ENCODE measurements around the gene LHX3. TPM values are rescaled to one million over a fixed set of nuclear protein-coding genes. Genes with fewer than 3 reads are reported as not detected.

The LHX3 gene
- total and polyA plus RNA-seq, 10 of the 15 experiments (the other 5 are each of a cell fraction or from before 2014, with no cell fraction given) = not detected

DNA sequence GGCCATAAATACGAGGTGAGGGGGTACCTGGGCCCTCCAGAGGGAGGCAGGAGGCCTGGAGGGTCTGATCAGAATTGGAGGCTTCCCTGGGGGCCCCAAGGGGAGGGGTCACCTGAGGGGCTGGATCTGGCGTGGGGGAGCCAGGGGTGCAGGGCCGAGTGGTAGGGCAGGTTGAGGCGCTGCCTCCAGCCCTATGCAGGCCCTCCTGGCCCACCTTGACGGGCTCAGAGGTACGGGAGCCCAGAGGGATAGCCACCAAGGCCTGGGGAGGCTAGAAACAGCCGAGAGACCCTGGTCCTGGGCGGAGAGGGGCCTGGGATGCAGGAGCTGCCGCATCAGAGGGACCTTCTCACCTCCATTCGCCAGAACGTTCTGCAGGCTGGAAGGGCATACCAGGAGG is 24.3 kb downstream of the LHX3 start:
- in situ Hi-C loops (cut with MboI) = no loop called here
- H3K4me3 ChIP-seq = no peak overlapping the region
- no peak for FAIRE-seq

More for the DNA sequence above, 24.3 kb downstream of the LHX3 start:
- DNase-seq (ENCODE audit: low read depth, low spot score) (no peak), ATAC-seq (no peak)
- no peak overlapping the region for H3K27ac ChIP-seq (ENCODE audit: control insufficient read depth, insufficient read depth)
- no peaks in the 10 kb centered on the region for H4K20me1 ChIP-seq (ENCODE audit: control insufficient read depth, insufficient read depth)
- H3K9me3 ChIP-seq (replicated peaks; ENCODE audit: control insufficient read depth, insufficient read depth, low read length) = no peaks in the 10 kb centered on the region
- no peak overlapping the region for H3K4me2 ChIP-seq (ENCODE audit: control insufficient read depth, insufficient read depth)
- H3K79me2 ChIP-seq (ENCODE audit: control insufficient read depth, insufficient read depth, low read length) = no peaks in the 10 kb centered on the region
- H3K36me3 ChIP-seq (ENCODE audit: control insufficient read depth in 2 of 2, insufficient read depth in 2 of 2, low read length in 1 of 2) = no peaks in the 10 kb centered on the region
- no peaks in the 10 kb centered on the region; a peak in 1 of 4 replicates for H3K27me3 ChIP-seq (replicated peaks in 1 of 2; ENCODE audit: control insufficient read depth in 2 of 2, insufficient read depth in 2 of 2, low read length in 1 of 2)
- BruUV-seq (replicated peaks) = no TSS peak
- WGBS (ENCODE audit: insufficient coverage, insufficient replicate concordance, low lambda C conversion rate, missing lambda C conversion rate) = 10% methylated on average over 11 of the region's 11 CpGs
- no peak overlapping the region for H3K9ac ChIP-seq (ENCODE audit: control insufficient read depth, insufficient read depth, low read length)
- no peaks in the 10 kb centered on the region for H3K4me1 ChIP-seq (ENCODE audit: control insufficient read depth, insufficient read depth, low read length)
- no peak for TF ChIP-seq KDM1A (IDR thresholded peaks at IDR 0.05; ENCODE audit: borderline replicate concordance)
- no peak for TF ChIP-seq SMARCA5 (IDR thresholded peaks at IDR 0.05)
- TF ChIP-seq CHD1 (IDR thresholded peaks at IDR 0.05; ENCODE audit: low read depth, low read length) = no peak
- no peak for TF ChIP-seq CBX3 (IDR thresholded peaks at IDR 0.05; ENCODE audit: borderline replicate concordance, low read depth)
- no peak for TF ChIP-seq NRF1 (conservative IDR thresholded peaks at IDR 0.05; ENCODE audit: low read depth, low read length)
- TF ChIP-seq, protein P1, sequence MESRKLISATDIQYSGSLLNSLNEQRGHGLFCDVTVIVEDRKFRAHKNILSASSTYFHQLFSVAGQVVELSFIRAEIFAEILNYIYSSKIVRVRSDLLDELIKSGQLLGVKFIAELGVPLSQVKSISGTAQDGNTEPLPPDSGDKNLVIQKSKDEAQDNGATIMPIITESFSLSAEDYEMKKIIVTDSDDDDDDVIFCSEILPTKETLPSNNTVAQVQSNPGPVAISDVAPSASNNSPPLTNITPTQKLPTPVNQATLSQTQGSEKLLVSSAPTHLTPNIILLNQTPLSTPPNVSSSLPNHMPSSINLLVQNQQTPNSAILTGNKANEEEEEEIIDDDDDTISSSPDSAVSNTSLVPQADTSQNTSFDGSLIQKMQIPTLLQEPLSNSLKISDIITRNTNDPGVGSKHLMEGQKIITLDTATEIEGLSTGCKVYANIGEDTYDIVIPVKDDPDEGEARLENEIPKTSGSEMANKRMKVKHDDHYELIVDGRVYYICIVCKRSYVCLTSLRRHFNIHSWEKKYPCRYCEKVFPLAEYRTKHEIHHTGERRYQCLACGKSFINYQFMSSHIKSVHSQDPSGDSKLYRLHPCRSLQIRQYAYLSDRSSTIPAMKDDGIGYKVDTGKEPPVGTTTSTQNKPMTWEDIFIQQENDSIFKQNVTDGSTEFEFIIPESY (IDR thresholded peaks at IDR 0.05) = no peak
- no peak for TF ChIP-seq WRNIP1 (IDR thresholded peaks at IDR 0.05; ENCODE audit: borderline replicate concordance, low read depth, low read length)
- no peak for TF ChIP-seq SUZ12 (IDR thresholded peaks at IDR 0.05; ENCODE audit: unreplicated experiment)
- no peak for TF ChIP-seq IKZF2 (IDR thresholded peaks at IDR 0.05)
- no peak for TF ChIP-seq NKRF (conservative IDR thresholded peaks at IDR 0.05)
- TF ChIP-seq HDAC2 (IDR thresholded peaks at IDR 0.05) = no peak
- no peak for TF ChIP-seq ELK1 (IDR thresholded peaks at IDR 0.05; ENCODE audit: low read depth, low read length)
- TF ChIP-seq ZSCAN29 (IDR thresholded peaks at IDR 0.05) = no peak
- no peak for TF ChIP-seq NFYA (IDR thresholded peaks at IDR 0.05; ENCODE audit: borderline replicate concordance, low read depth, low read length)
- TF ChIP-seq CREM (IDR thresholded peaks at IDR 0.05; ENCODE audit: low read depth) = no peak
- no peak for TF ChIP-seq RB1 (IDR thresholded peaks at IDR 0.05; ENCODE audit: borderline replicate concordance)
- TF ChIP-seq ZNF207 (IDR thresholded peaks at IDR 0.05; ENCODE audit: borderline replicate concordance) = no peak
- no peak for TF ChIP-seq SIX5 (IDR thresholded peaks at IDR 0.05; ENCODE audit: low read depth, low read length, severe bottlenecking)
- TF ChIP-seq JUNB (IDR thresholded peaks at IDR 0.05) = no peak
- no peak overlapping the region for H2AFZ ChIP-seq (ENCODE audit: control insufficient read depth, low read depth, low read length)
- POLR2A ChIA-PET = no interaction called here
- RAD21 ChIA-PET (ENCODE audit: unreplicated experiment) = no interaction called here
- intact Hi-C loops (cut with micrococcal nuclease; ENCODE audit: unreplicated experiment) = no loop called here
- SMC1A ChIA-PET (ENCODE audit: uncharacterized antibody, unreplicated experiment) = no interaction called here
- CTCF ChIA-PET = no interaction called here

All from GM12878 (cell line).